Neural cell (in vitro differentiated cells): ENCODE measurements around the gene MRPL38. TPM values are rescaled to one million over a fixed set of nuclear protein-coding genes. Genes with fewer than 3 reads are reported as not detected.

Experiments
- H2AFZ ChIP-seq: fragments of 200-600, 300-800 bp; sonication (generic), shearing (Covaris generic); 2 replicates; pipeline ENCODE4 v1.6.0; 2014; ENCODE audit warnings: low read depth, mild to moderate bottlenecking, antibody characterized with exemption, low read length, moderate library complexity
- H3F3A ChIP-seq: fragments of 200-600 bp; shearing (Covaris generic); 2 replicates; pipeline ENCODE4 v1.6.1; 2016; ENCODE audit warnings: mild to moderate bottlenecking, moderate library complexity, mixed read lengths, antibody characterized with exemption, low read length; ENCODE audit not compliant: insufficient read depth, poor library complexity, severe bottlenecking
- H3K27ac ChIP-seq: fragments of 200-600, 300-800 bp; sonication (generic), shearing (Covaris generic); 2 replicates; pipeline ENCODE4 v1.5.1; 2014; ENCODE audit warnings: mild to moderate bottlenecking, low read length, moderate library complexity
- H3K27me3 ChIP-seq: fragments of 300-800, 200-600 bp; sonication (generic), shearing (Covaris generic); 2 replicates; pipeline ENCODE4 v1.6.0; 2014; ENCODE audit warnings: mild to moderate bottlenecking, low read depth, low read length, moderate library complexity; ENCODE audit not compliant: insufficient read depth
- H3K36me3 ChIP-seq: fragments of 300-800, 200-600 bp; sonication (generic), shearing (Covaris generic); 2 replicates; pipeline ENCODE4 v1.5.1; 2014; ENCODE audit warnings: mild to moderate bottlenecking, antibody characterized with exemption, low read length, moderate library complexity; ENCODE audit not compliant: insufficient read depth
- H3K4me2 ChIP-seq: fragments of 300-800, 200-600 bp; sonication (generic), shearing (Covaris generic); 2 replicates; pipeline ENCODE4 v1.6.0; 2014; ENCODE audit warnings: mild to moderate bottlenecking, low read length
- H3K4me3 ChIP-seq: fragments of 300-800, 200-600 bp; sonication (generic), shearing (Covaris generic); 2 replicates; pipeline ENCODE4 v1.5.1; 2014; ENCODE audit warnings: mild to moderate bottlenecking, low read length, moderate library complexity
- H3K79me2 ChIP-seq: fragments of 200-600 bp; shearing (Covaris generic); replicated peaks from 2 replicates; pipeline ENCODE4 v1.6.0; 2014; ENCODE audit warnings: mild to moderate bottlenecking, low read length, moderate library complexity; ENCODE audit not compliant: insufficient read depth
- H3K9ac ChIP-seq: fragments of 300-800, 200-600 bp; sonication (generic), shearing (Covaris generic); 2 replicates; pipeline ENCODE4 v1.6.1; 2016; ENCODE audit warnings: mild to moderate bottlenecking, low read length, mixed read lengths
- H3K9me2 ChIP-seq: fragments of 200-600 bp; shearing (Covaris generic); 2 replicates; pipeline ENCODE4 v1.6.1; 2016; ENCODE audit warnings: mild to moderate bottlenecking, low read length, mixed read lengths; ENCODE audit not compliant: insufficient read depth
- H3K9me3 ChIP-seq: fragments of 200-600, 300-800 bp; sonication (generic), shearing (Covaris generic); 2 replicates; pipeline ENCODE4 v1.6.1; 2016; ENCODE audit warnings: mild to moderate bottlenecking, mixed run types, low read length, moderate library complexity, mixed read lengths
- H4K20me1 ChIP-seq: fragments of 200-600 bp; shearing (Covaris generic); 2 replicates; pipeline ENCODE4 v1.6.1; 2016; ENCODE audit warnings: mild to moderate bottlenecking, mixed run types; ENCODE audit not compliant: insufficient read depth
- EP300 ChIP-seq: fragments of 450-650 bp; conservative IDR thresholded peaks from 2 replicates; pipeline ENCODE4 v1.6.1; 2014; ENCODE audit warnings: antibody characterized with exemption, mild to moderate bottlenecking, moderate library complexity; ENCODE audit not compliant: poor library complexity, severe bottlenecking
- EZH2 ChIP-seq: fragments of 200-600, 300-800 bp; shearing (Covaris generic), sonication (generic); IDR thresholded peaks from 2 replicates; pipeline ENCODE4 v1.6.1; 2014; ENCODE audit warnings: antibody characterized with exemption, low read length, borderline replicate concordance, mild to moderate bottlenecking; ENCODE audit not compliant: insufficient read depth, poor library complexity, severe bottlenecking
- MXI1 ChIP-seq: fragments of 450-650 bp; conservative IDR thresholded peaks from 2 replicates; pipeline ENCODE4 v1.6.1; 2014; ENCODE audit warnings: antibody characterized with exemption, mild to moderate bottlenecking; ENCODE audit not compliant: poor library complexity, severe bottlenecking
- POLR2AphosphoS5 ChIP-seq: IDR thresholded peaks from 2 replicates; pipeline ENCODE4 v1.6.1; 2012
- RAD21 ChIP-seq: fragments of 450-650 bp; conservative IDR thresholded peaks from 2 replicates; pipeline ENCODE4 v1.6.1; 2014; ENCODE audit warnings: antibody characterized with exemption, mild to moderate bottlenecking, moderate library complexity
- SMC3 ChIP-seq: fragments of 450-650 bp; conservative IDR thresholded peaks from 2 replicates; pipeline ENCODE4 v1.6.1; 2014; ENCODE audit warnings: antibody characterized with exemption, mild to moderate bottlenecking, moderate library complexity; ENCODE audit not compliant: poor library complexity
- TAF1 ChIP-seq: IDR thresholded peaks from 2 replicates; pipeline ENCODE4 v1.6.1; 2012; ENCODE audit warnings: low read depth
- polyA plus RNA-seq: library from polyadenylated mRNA; depleted of rRNA; stranded (reverse); fragments of >200 nt; gene quantifications from 2 replicates; pipeline ENCODE4 v1.2.3, GENCODE V29; 2014
- TF ChIP-seq, protein P1 (sequence below): fragments of 450-650 bp; IDR thresholded peaks from 2 replicates; pipeline ENCODE4 v1.5.1; 2014; ENCODE audit warnings: antibody characterized with exemption, mild to moderate bottlenecking, moderate library complexity; ENCODE audit not compliant: poor library complexity, severe bottlenecking
- TF ChIP-seq, protein P2 (sequence below): IDR thresholded peaks from 2 replicates; pipeline ENCODE4 v1.6.1; 2012; ENCODE audit warnings: borderline replicate concordance

MRPL38 gene
- polyA plus RNA-seq, 1 donor from 2014 or later = 91.2 TPM

DNA sequence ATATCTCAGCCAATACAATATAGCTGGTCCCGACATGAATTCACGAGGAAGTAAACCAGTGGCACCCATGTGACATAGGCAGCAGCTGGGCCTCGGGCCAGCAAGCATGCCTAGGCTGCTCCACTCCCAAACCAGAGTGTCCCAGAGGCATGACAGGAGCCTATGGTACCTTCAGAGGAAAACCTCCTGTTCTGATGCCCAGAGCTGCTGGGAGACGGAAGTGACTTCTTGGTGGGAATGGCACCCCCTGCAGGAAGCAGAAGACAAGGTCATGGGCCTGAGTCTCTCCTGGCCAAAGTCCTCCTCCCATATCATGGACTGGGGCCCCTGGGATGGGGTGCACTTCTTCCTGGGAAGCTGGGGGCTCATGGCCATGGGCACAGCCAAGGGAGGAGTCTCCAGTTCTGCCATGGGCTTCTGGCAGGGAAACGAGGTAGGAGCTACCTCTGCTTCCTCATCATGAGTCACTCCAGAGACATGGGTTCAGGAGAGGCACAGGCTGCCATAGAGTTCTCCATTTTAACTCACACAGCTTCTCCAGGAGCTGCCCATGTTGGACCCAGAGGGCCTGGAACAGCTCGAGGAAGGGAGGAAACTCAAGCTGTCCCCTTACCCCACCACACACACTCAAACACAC, 22.7 kb upstream of the MRPL38 start:
- H3K4me2 ChIP-seq = no peak overlapping the region
- no peaks in the 10 kb centered on the region for H3K27me3 ChIP-seq
- no peak overlapping the region for H3K27ac ChIP-seq
- TF ChIP-seq RAD21 = no peak
- H3K9me3 ChIP-seq = no peaks in the 10 kb centered on the region
- no peaks in the 10 kb centered on the region for H3K79me2 ChIP-seq
- no peak overlapping the region for H2AFZ ChIP-seq
- H3F3A ChIP-seq = no peaks in the 10 kb centered on the region
- H3K36me3 ChIP-seq = no peaks in the 10 kb centered on the region
- no peak overlapping the region for H3K4me3 ChIP-seq
- H3K9me2 ChIP-seq = no peaks in the 10 kb centered on the region
- H4K20me1 ChIP-seq = no peaks in the 10 kb centered on the region
- H3K9ac ChIP-seq = no peak overlapping the region

DNA sequence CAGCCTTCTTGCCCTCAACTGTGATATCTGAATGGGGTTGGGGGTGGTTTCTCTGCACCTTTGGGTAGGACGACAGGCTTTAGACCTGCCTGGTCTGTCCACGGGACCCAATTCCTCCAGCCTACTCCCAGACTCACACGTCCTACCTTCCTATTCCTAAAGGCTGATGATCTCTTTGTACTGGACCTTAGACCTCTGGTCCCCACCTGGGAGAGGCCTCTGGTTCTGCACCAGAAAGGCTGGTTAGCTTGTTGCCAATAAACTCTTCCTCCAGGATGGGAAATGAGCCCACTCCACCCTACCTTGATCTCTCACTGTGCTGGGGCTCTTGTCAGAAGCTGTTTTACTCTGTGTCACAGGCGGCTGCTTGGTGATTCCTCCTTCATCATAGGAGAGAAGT, 21.8 kb upstream of the MRPL38 start:
- TF ChIP-seq RAD21 (no peak), SMC3 (no peak), EP300 (no peak), POLR2AphosphoS5 (no peak), EZH2 (no peak), TAF1 (no peak)
- no peaks in the 10 kb centered on the region for H3K79me2 ChIP-seq
- H3K9me3 ChIP-seq = no peaks in the 10 kb centered on the region
- no peak overlapping the region for H3K4me2 ChIP-seq
- H3K9ac ChIP-seq = no peak overlapping the region
- no peaks in the 10 kb centered on the region for H4K20me1 ChIP-seq
- H3K36me3 ChIP-seq = no peaks in the 10 kb centered on the region
- no peaks in the 10 kb centered on the region for H3F3A ChIP-seq
- H3K4me3 ChIP-seq = no peak overlapping the region
- no peak overlapping the region for H2AFZ ChIP-seq
- no peaks in the 10 kb centered on the region for H3K9me2 ChIP-seq
- H3K27ac ChIP-seq = no peak overlapping the region
- H3K27me3 ChIP-seq = no peaks in the 10 kb centered on the region

DNA sequence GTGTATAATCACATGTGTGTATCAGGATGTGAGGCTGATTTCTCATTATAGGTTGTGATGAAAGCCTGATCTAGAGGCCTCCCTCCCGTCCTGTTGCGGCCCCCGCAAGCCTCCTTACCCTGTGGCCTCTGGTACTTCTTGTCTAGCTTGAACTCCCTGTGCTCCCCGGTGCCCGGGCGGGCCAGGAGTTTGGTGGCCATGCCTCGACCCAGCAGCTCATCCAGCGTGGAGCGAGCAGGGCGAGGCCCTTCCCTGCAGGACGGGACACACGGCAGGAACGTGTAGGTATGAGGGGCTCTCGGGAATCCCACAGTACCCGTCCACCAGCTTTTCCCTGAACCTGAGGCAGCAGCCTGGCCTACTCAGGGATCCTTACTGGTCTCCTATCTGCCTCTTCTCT, 21.2 kb upstream of the MRPL38 start:
- no peaks in the 10 kb centered on the region for H3K9me3 ChIP-seq
- H3K4me2 ChIP-seq = no peak overlapping the region
- no peaks in the 10 kb centered on the region for H3F3A ChIP-seq
- no peaks in the 10 kb centered on the region for H4K20me1 ChIP-seq
- no peaks in the 10 kb centered on the region for H3K36me3 ChIP-seq
- H3K27me3 ChIP-seq = no peaks in the 10 kb centered on the region
- H3K9ac ChIP-seq = no peak overlapping the region
- H2AFZ ChIP-seq = no peak overlapping the region
- no peaks in the 10 kb centered on the region for H3K79me2 ChIP-seq
- no peak overlapping the region for H3K27ac ChIP-seq
- H3K4me3 ChIP-seq = no peak overlapping the region
- no peaks in the 10 kb centered on the region for H3K9me2 ChIP-seq
- TF ChIP-seq, protein P1, sequence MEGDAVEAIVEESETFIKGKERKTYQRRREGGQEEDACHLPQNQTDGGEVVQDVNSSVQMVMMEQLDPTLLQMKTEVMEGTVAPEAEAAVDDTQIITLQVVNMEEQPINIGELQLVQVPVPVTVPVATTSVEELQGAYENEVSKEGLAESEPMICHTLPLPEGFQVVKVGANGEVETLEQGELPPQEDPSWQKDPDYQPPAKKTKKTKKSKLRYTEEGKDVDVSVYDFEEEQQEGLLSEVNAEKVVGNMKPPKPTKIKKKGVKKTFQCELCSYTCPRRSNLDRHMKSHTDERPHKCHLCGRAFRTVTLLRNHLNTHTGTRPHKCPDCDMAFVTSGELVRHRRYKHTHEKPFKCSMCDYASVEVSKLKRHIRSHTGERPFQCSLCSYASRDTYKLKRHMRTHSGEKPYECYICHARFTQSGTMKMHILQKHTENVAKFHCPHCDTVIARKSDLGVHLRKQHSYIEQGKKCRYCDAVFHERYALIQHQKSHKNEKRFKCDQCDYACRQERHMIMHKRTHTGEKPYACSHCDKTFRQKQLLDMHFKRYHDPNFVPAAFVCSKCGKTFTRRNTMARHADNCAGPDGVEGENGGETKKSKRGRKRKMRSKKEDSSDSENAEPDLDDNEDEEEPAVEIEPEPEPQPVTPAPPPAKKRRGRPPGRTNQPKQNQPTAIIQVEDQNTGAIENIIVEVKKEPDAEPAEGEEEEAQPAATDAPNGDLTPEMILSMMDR = no peak
- no peak for TF ChIP-seq TAF1
- no peak for TF ChIP-seq EP300
- no peak for TF ChIP-seq SMC3
- no peak for TF ChIP-seq EZH2
- no peak for TF ChIP-seq RAD21
- TF ChIP-seq, protein P2, sequence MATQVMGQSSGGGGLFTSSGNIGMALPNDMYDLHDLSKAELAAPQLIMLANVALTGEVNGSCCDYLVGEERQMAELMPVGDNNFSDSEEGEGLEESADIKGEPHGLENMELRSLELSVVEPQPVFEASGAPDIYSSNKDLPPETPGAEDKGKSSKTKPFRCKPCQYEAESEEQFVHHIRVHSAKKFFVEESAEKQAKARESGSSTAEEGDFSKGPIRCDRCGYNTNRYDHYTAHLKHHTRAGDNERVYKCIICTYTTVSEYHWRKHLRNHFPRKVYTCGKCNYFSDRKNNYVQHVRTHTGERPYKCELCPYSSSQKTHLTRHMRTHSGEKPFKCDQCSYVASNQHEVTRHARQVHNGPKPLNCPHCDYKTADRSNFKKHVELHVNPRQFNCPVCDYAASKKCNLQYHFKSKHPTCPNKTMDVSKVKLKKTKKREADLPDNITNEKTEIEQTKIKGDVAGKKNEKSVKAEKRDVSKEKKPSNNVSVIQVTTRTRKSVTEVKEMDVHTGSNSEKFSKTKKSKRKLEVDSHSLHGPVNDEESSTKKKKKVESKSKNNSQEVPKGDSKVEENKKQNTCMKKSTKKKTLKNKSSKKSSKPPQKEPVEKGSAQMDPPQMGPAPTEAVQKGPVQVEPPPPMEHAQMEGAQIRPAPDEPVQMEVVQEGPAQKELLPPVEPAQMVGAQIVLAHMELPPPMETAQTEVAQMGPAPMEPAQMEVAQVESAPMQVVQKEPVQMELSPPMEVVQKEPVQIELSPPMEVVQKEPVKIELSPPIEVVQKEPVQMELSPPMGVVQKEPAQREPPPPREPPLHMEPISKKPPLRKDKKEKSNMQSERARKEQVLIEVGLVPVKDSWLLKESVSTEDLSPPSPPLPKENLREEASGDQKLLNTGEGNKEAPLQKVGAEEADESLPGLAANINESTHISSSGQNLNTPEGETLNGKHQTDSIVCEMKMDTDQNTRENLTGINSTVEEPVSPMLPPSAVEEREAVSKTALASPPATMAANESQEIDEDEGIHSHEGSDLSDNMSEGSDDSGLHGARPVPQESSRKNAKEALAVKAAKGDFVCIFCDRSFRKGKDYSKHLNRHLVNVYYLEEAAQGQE = no peak
- TF ChIP-seq MXI1 = no peak
- TF ChIP-seq POLR2AphosphoS5 = no peak
